Transverse colon (tissue), 4 donors: ENCODE data around the gene SNRNP25.

Experiments
- EP300 ChIP-seq: sonication (generic); formaldehyde crosslinking; IDR thresholded peaks from one replicate; pipeline ENCODE4 v1.6.1; 2017; ENCODE audit warnings: antibody characterized with exemption, low read depth
- POLR2A ChIP-seq: fragments of 450-650 bp; IDR thresholded peaks from one replicate; pipeline ENCODE4 v1.6.1; 2016; ENCODE audit warnings: antibody characterized with exemption, mild to moderate bottlenecking, moderate library complexity
- POLR2AphosphoS5 ChIP-seq, 3 donors: sonication (generic); formaldehyde crosslinking; IDR thresholded peaks; one replicate each; pipeline ENCODE4 v1.6.1; 2016; ENCODE audit warnings: antibody characterized with exemption in 3 of 3
- TF ChIP-seq, protein P1 (sequence below), 5 experiments: fragments of 200-600 bp in 3 of 5; fragments of 450-650 bp in 2 of 5; sonication (generic) in 3 of 5; IDR thresholded peaks; 1 replicate in 2 of 5; 2 replicates in 3 of 5; pipeline ENCODE4 v1.5.1; 2016 to 2017; ENCODE audit warnings: antibody characterized with exemption in 5 of 5, inconsistent platforms in 3 of 5, mild to moderate bottlenecking in 2 of 5, moderate library complexity in 1 of 5

DNA sequence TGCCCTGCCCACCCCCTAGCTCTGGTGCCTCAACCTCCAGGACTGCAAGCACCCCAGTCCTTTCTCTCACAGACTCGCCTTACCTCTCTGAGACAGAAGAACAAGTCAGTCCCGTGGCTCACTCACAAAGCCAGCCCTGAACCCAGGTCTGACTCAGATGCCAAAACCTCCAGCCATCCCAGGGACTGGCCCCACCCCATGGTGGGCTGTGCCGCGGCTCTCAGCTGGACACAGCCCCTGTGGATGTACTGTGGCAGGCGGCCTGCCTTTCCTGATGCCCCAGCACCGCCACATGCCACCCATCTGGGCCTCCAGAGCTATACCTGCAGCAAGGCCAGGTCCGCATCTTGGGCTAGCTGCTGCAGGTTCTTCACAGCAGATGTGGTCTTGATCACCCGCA is 44.2 kb downstream of the SNRNP25 start:
- TF ChIP-seq, protein P1, sequence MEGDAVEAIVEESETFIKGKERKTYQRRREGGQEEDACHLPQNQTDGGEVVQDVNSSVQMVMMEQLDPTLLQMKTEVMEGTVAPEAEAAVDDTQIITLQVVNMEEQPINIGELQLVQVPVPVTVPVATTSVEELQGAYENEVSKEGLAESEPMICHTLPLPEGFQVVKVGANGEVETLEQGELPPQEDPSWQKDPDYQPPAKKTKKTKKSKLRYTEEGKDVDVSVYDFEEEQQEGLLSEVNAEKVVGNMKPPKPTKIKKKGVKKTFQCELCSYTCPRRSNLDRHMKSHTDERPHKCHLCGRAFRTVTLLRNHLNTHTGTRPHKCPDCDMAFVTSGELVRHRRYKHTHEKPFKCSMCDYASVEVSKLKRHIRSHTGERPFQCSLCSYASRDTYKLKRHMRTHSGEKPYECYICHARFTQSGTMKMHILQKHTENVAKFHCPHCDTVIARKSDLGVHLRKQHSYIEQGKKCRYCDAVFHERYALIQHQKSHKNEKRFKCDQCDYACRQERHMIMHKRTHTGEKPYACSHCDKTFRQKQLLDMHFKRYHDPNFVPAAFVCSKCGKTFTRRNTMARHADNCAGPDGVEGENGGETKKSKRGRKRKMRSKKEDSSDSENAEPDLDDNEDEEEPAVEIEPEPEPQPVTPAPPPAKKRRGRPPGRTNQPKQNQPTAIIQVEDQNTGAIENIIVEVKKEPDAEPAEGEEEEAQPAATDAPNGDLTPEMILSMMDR (IDR thresholded peaks at IDR 0.05): no peak
- TF ChIP-seq EP300 (no peak), POLR2A (no peak), POLR2AphosphoS5 (IDR thresholded peaks at IDR 0.05) (no peak)
